A673 (cell line): Measurements from ENCODE around the gene UGT2A1.

Experiments
- EZH2 ChIP-seq: fragments of 200-600 bp; sonication (generic); IDR thresholded peaks from 2 replicates; pipeline ENCODE4 v1.6.1; 2017; ENCODE audit warnings: borderline replicate concordance, low read depth, mild to moderate bottlenecking, mixed read lengths, antibody characterized with exemption, low read length; ENCODE audit not compliant: poor library complexity, severe bottlenecking
- TF ChIP-seq, protein P1 (sequence below): fragments of 300-800, 200-600 bp; sonication (generic); conservative IDR thresholded peaks from 2 replicates; pipeline ENCODE4 v1.5.1; 2017; ENCODE audit warnings: low read depth, mild to moderate bottlenecking, antibody characterized with exemption, low read length, moderate library complexity, mixed read lengths

- TF ChIP-seq, protein P1, sequence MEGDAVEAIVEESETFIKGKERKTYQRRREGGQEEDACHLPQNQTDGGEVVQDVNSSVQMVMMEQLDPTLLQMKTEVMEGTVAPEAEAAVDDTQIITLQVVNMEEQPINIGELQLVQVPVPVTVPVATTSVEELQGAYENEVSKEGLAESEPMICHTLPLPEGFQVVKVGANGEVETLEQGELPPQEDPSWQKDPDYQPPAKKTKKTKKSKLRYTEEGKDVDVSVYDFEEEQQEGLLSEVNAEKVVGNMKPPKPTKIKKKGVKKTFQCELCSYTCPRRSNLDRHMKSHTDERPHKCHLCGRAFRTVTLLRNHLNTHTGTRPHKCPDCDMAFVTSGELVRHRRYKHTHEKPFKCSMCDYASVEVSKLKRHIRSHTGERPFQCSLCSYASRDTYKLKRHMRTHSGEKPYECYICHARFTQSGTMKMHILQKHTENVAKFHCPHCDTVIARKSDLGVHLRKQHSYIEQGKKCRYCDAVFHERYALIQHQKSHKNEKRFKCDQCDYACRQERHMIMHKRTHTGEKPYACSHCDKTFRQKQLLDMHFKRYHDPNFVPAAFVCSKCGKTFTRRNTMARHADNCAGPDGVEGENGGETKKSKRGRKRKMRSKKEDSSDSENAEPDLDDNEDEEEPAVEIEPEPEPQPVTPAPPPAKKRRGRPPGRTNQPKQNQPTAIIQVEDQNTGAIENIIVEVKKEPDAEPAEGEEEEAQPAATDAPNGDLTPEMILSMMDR, result no peak
- TF ChIP-seq EZH2, result no peak
Observed at GRCh38 chr4:69650872-69651271, 2.2 kb downstream of the UGT2A1 start.
